ENCODE measurements around the gene SH2D3C. TPM values are rescaled to one million over a fixed set of nuclear protein-coding genes. Genes with fewer than 3 reads are reported as not detected.

The SH2D3C gene
- total and polyA plus RNA-seq, 9 of the 15 experiments (the other 6 are each of a cell fraction or from before 2014, with no cell fraction given): 0.03 to 1.2 (median 0.22) TPM; not detected in 1

- no peak for TF ChIP-seq ZNF740 (CRISPR knock-in tag; IDR thresholded peaks at IDR 0.05)
- no peak for TF ChIP-seq ZNF740 (tag; IDR thresholded peaks at IDR 0.05)
- no peak for TF ChIP-seq TARDBP (IDR thresholded peaks at IDR 0.05)
- TF ChIP-seq MTA1 (IDR thresholded peaks at IDR 0.05; ENCODE audit: borderline replicate concordance): no peak
- TF ChIP-seq LEF1 (IDR thresholded peaks at IDR 0.05): no peak
- no peak for TF ChIP-seq POLR2AphosphoS2 (IDR thresholded peaks at IDR 0.05; ENCODE audit: low read length)
Measured at GRCh38 chr9:127815512-127816361, 37.3 kb upstream of the SH2D3C start (continued).

- CTCF ChIA-PET (ENCODE audit: low intra/inter-chr PET ratio): no interaction called here
- no peaks in the 10 kb centered on the region for H4K20me1 ChIP-seq (replicated peaks; ENCODE audit: control insufficient read depth, insufficient read depth, low read length)
- intact Hi-C loops (cut with micrococcal nuclease): no loop called here
- FAIRE-seq: no peak
- ATAC-seq: no peak
- no peaks in the 10 kb centered on the region for H3K9me1 ChIP-seq (ENCODE audit: control insufficient read depth, insufficient read depth, low read length)
- no TSS peak for BruUV-seq (replicated peaks)
- TF ChIP-seq ZBTB9 (CRISPR knock-in tag; IDR thresholded peaks at IDR 0.05): no peak
- no peak for TF ChIP-seq E2F1 (CRISPR knock-in tag; IDR thresholded peaks at IDR 0.05)
- TF ChIP-seq ZNF23 (CRISPR knock-in tag; IDR thresholded peaks at IDR 0.05): no peak
- TF ChIP-seq RBFOX2 (IDR thresholded peaks at IDR 0.05; ENCODE audit: low read depth, low read length): peak; percentile 26; the same call in 1 of the 2 replicates
- no peaks in the 10 kb centered on the region for H3K79me2 ChIP-seq (ENCODE audit: control insufficient read depth, insufficient read depth, low read length)
- H3K9ac ChIP-seq (ENCODE audit: insufficient read depth in 1 of 2, low read depth in 2 of 2, low read length in 2 of 2): peak overlapping the region in 1 of 2 experiments; percentile 55; a peak in 2 of 4 replicates
- no peak overlapping the region for H3K4me3 ChIP-seq
- 93% methylated on average over 10 of the region's 11 CpGs for WGBS (ENCODE audit: insufficient coverage, low coverage, missing lambda C conversion rate)
- H3K4me2 ChIP-seq (ENCODE audit: insufficient read depth, low read length): no peak overlapping the region
- no peak overlapping the region for H3K27ac ChIP-seq (ENCODE audit: extremely low read depth, low read depth, low read length)
- DNase-seq (ENCODE audit: extremely low read depth in 1 of 4, low spot score in 3 of 4): no peak
- no peaks in the 10 kb centered on the region for H3K9me3 ChIP-seq (replicated peaks; ENCODE audit: control insufficient read depth, insufficient read depth, low read depth, low read length)
- in situ Hi-C loops (cut with MboI): no loop called here
- no peak overlapping the region for H2AFZ ChIP-seq (ENCODE audit: low read depth, low read length)
- H3K36me3 ChIP-seq (ENCODE audit: control insufficient read depth, insufficient read depth, low read length): peaks cover 48% of the 10 kb centered on the region; the same call in 2 of the 3 replicates
- POLR2A ChIA-PET: interaction anchor here (1.1 kb wide), 1 partner anchor 10 kb away, joined by 4 read pairs; no protein-coding TSS in a partner anchor
- H3K4me1 ChIP-seq (replicated peaks in 1 of 2; ENCODE audit: control insufficient read depth in 2 of 2, insufficient read depth in 2 of 2, low read length in 2 of 2): peaks cover 4 to 36% of the 10 kb centered on the region in 2 experiments; a peak in 4 of 5 replicates
- no peaks in the 10 kb centered on the region for H3K27me3 ChIP-seq (ENCODE audit: control insufficient read depth in 2 of 2, insufficient read depth in 2 of 2, low read length in 2 of 2)
Measured at GRCh38 chr9:127814619-127815511, 36.4 kb upstream of the SH2D3C start.

All from K562 (cell line).